Panc1 (cell line): ENCODE results near the gene MORN1. TPM values are rescaled to one million over a fixed set of nuclear protein-coding genes. Genes with fewer than 3 reads are reported as not detected.

Experiments used
- ATAC-seq: fragments of 200-7000 bp; cut with Tn5 transposase; 2 replicates; pipeline ENCODE4 v1.9.1; 2020; ENCODE audit warnings: mild to moderate bottlenecking, moderate library complexity
- BruUV-seq: library from RNA; stranded (reverse); fragments of 400-500 nt; replicated peaks from 2 replicates; lab custom pipeline; 2021; lab: Mats Ljungman, UMichigan
- CTCF ChIA-PET: fragments of 300-600 bp; sonication (Branson Sonifier 250); formaldehyde crosslinking; loops from one replicate; lab custom pipeline; 2022; ENCODE audit warnings: antibody characterized with exemption; lab: Charles Lee
- POLR2A ChIA-PET: fragments of 300-600 bp; sonication (Branson Sonifier 250); formaldehyde crosslinking; loops from one replicate; lab custom pipeline; 2022; ENCODE audit warnings: antibody characterized with exemption; lab: Charles Lee
- DNase-seq: peaks from one replicate; pipeline ENCODE4 v3.0.0-alpha.2; 2010; ENCODE audit warnings: low read depth, low spot score
- H3K27ac ChIP-seq: 2 replicates; pipeline ENCODE4 v1.5.1; 2011; ENCODE audit warnings: mild to moderate bottlenecking, low read length, inconsistent platforms
- H3K27me3 ChIP-seq: fragments of 200-500 bp; sonication (Bioruptor generic); 2 replicates; pipeline ENCODE4 v1.6.0; 2014; ENCODE audit warnings: low read length, inconsistent platforms; ENCODE audit not compliant: control insufficient read depth, insufficient read depth
- H3K36me3 ChIP-seq: fragments of 200-500 bp; sonication (Bioruptor generic); 2 replicates; pipeline ENCODE4 v1.5.1; 2014; ENCODE audit warnings: inconsistent platforms, mild to moderate bottlenecking, low read length, moderate library complexity; ENCODE audit not compliant: control insufficient read depth, insufficient read depth
- H3K4me1 ChIP-seq: 2 replicates; pipeline ENCODE4 v1.5.1; 2011; ENCODE audit warnings: inconsistent platforms, mild to moderate bottlenecking, low read length, moderate library complexity; ENCODE audit not compliant: control insufficient read depth, insufficient read depth
- H3K4me3 ChIP-seq, 2 experiments: 2 replicates each; pipeline ENCODE4 v1.5.1; 2011 to 2012; ENCODE audit warnings: low read depth in 2 of 2, low read length in 2 of 2, mild to moderate bottlenecking in 2 of 2, inconsistent platforms in 1 of 2, moderate library complexity in 1 of 2
- H3K9me3 ChIP-seq: fragments of 200-500 bp; sonication (Bioruptor generic); 2 replicates; pipeline ENCODE4 v1.5.1; 2014; ENCODE audit warnings: low read depth, mild to moderate bottlenecking, inconsistent platforms, low read length, moderate library complexity; ENCODE audit not compliant: control insufficient read depth, insufficient read depth
- CTCF ChIP-seq: fragments of 450-650 bp; IDR thresholded peaks from 2 replicates; pipeline ENCODE4 v1.5.1; 2017; ENCODE audit warnings: mild to moderate bottlenecking
- POLR2AphosphoS5 ChIP-seq: IDR thresholded peaks from 2 replicates; pipeline ENCODE4 v1.6.1; 2012; ENCODE audit warnings: mild to moderate bottlenecking, low read depth, low read length, moderate library complexity
- REST ChIP-seq, 2 experiments: IDR thresholded peaks; 2 replicates each; pipeline ENCODE4 v1.6.1; 2011 to 2012; ENCODE audit warnings: low read depth in 2 of 2, control low read depth in 1 of 2, low read length in 1 of 2, mild to moderate bottlenecking in 1 of 2, moderate library complexity in 1 of 2; ENCODE audit not compliant: insufficient read depth in 1 of 2
- SIN3A ChIP-seq: IDR thresholded peaks from 2 replicates; pipeline ENCODE4 v1.6.1; 2012; ENCODE audit warnings: low read depth, mild to moderate bottlenecking, low read length, moderate library complexity, borderline replicate concordance; ENCODE audit not compliant: insufficient read depth
- TCF7L2 ChIP-seq: IDR thresholded peaks from 2 replicates; pipeline ENCODE4 v1.6.1; 2011; ENCODE audit warnings: mild to moderate bottlenecking, low read depth, low read length, inconsistent platforms
- in situ Hi-C: cut with HindIII; loops from 2 replicates; pipeline ENCODE4 v1.10.0; 2016; ENCODE audit warnings: low sequenced_read_pairs, low pct_unique_long_range_greater_than_20kb
- intact Hi-C: fragments of 100-400 bp; cut with micrococcal nuclease; formaldehyde crosslinking; loops from one replicate; pipeline ENCODE4 v1.10.0; 2022; ENCODE audit not compliant: unreplicated experiment
- total RNA-seq: library from RNA; stranded (reverse); gene quantifications from one replicate; pipeline ENCODE4 v1.2.1, GENCODE V29; 2021; ENCODE audit not compliant: unreplicated experiment

Gene MORN1
- total RNA-seq, 1 experiment from 2014 or later: 21.3 TPM

- Histone ChIP-seq H3K4me1 (peaks cover 25% of the 10 kb centered on the region), H3K27me3 (no peaks in the 10 kb centered on the region), H3K36me3 (peaks cover 5% of the 10 kb centered on the region), H3K4me3 (no peak overlapping the region), H3K9me3 (no peaks in the 10 kb centered on the region), H3K27ac (no peak overlapping the region)
- in situ Hi-C loops: no loop called here
- intact Hi-C loops: no loop called here
- POLR2A ChIA-PET: no interaction called here
- no TSS peak for BruUV-seq
- TF ChIP-seq CTCF: no peak
- no peak for TF ChIP-seq SIN3A
- no peak for TF ChIP-seq REST (IDR thresholded peaks at IDR 0.05; ENCODE audit: insufficient read depth in 1 of 2, low read depth in 2 of 2, low read length in 1 of 2)
- no peak for TF ChIP-seq POLR2AphosphoS5
- no peak for TF ChIP-seq TCF7L2
- ATAC-seq (no peak), DNase-seq (no peak)
- CTCF ChIA-PET: no interaction called here
Observed at GRCh38 chr1:2408456-2408855, 17.1 kb upstream of the MORN1 start.

- intact Hi-C loops (no loop called here), in situ Hi-C loops (no loop called here)
- Histone ChIP-seq H3K4me3 (no peak overlapping the region), H3K9me3 (no peaks in the 10 kb centered on the region), H3K27ac (no peak overlapping the region), H3K4me1 (peaks cover 22% of the 10 kb centered on the region), H3K27me3 (no peaks in the 10 kb centered on the region), H3K36me3 (peaks cover 10% of the 10 kb centered on the region)
- POLR2A ChIA-PET: interaction anchor here (0.7 kb wide), 1 partner anchor 200 kb away, joined by 3 read pairs; no protein-coding TSS in a partner anchor
- BruUV-seq: no TSS peak
- CTCF ChIA-PET: interaction anchor here (0.7 kb wide), 1 partner anchor 30 kb away, joined by 3 read pairs; no protein-coding TSS in a partner anchor
- TF ChIP-seq SIN3A (no peak), POLR2AphosphoS5 (no peak), REST (IDR thresholded peaks at IDR 0.05; ENCODE audit: insufficient read depth in 1 of 2, low read depth in 2 of 2, low read length in 1 of 2) (no peak), CTCF (no peak), TCF7L2 (no peak)
- no peak for DNase-seq
- no peak for ATAC-seq
Observed at GRCh38 chr1:2407991-2408275, 16.6 kb upstream of the MORN1 start.
